SK-N-SH (cell line): ENCODE measurements around the gene ZBTB16. TPM values are rescaled to one million over a fixed set of nuclear protein-coding genes. Genes with fewer than 3 reads are reported as not detected.

Source experiments
- CTCF ChIA-PET: fragments of 300-600, 350-600 bp; formaldehyde crosslinking; extraction: SDS; loops from one replicate; lab custom pipeline; 2021; lab: Yijun Ruan, JAX
- POLR2A ChIA-PET: fragments of 350-600 bp; sonication (Branson Sonifier 250); formaldehyde crosslinking; extraction: SDS; loops from one replicate; lab custom pipeline; 2020; ENCODE audit warnings: antibody characterized with exemption, inconsistent platforms; lab: Yijun Ruan, JAX
- DNase-seq: peaks from one replicate; pipeline ENCODE4 v3.0.0; 2012
- H2AFZ ChIP-seq: fragments of 200-600 bp; sonication (generic); 2 replicates; pipeline ENCODE4 v1.8.1; 2016; ENCODE audit warnings: antibody characterized with exemption, mild to moderate bottlenecking, low read depth
- H3F3A ChIP-seq: fragments of 200-600 bp; sonication (generic); replicated peaks from 2 replicates; pipeline ENCODE3; 2016; ENCODE audit warnings: antibody characterized with exemption, mild to moderate bottlenecking; ENCODE audit not compliant: insufficient read depth
- H3K27ac ChIP-seq, 2 experiments: fragments of 200-500 bp in 1 of 2; fragments of 200-600 bp in 1 of 2; sonication (Bioruptor generic) in 1 of 2; sonication (generic), shearing (Covaris generic) in 1 of 2; 2 replicates each; pipeline versions ENCODE4 v1.5.1 to v1.6.1; 2014 to 2016; ENCODE audit warnings: low read depth in 2 of 2, inconsistent platforms in 1 of 2, low read length in 1 of 2, mild to moderate bottlenecking in 1 of 2, mixed read lengths in 1 of 2
- H3K27me3 ChIP-seq: fragments of 200-600 bp; sonication (generic), shearing (Covaris generic); 2 replicates; pipeline ENCODE4 v1.6.1; 2016; ENCODE audit warnings: mixed run types; ENCODE audit not compliant: insufficient read depth
- H3K36me3 ChIP-seq, 2 experiments: fragments of 200-500 bp in 1 of 2; fragments of 200-600 bp in 1 of 2; sonication (Bioruptor generic) in 1 of 2; sonication (generic) in 1 of 2; replicated peaks in 1 of 2; 2 replicates each; pipeline versions ENCODE3 to v1.5.1; 2014 to 2016; ENCODE audit warnings: low read length in 1 of 2, mild to moderate bottlenecking in 1 of 2; ENCODE audit not compliant: insufficient read depth in 2 of 2, control insufficient read depth in 1 of 2
- H3K4me1 ChIP-seq, 2 experiments: fragments of 200-500 bp in 1 of 2; fragments of 200-600 bp in 1 of 2; sonication (Bioruptor generic) in 1 of 2; sonication (generic), shearing (Covaris generic) in 1 of 2; 2 replicates each; pipeline versions ENCODE4 v1.5.1 to v1.6.1; 2014 to 2016; ENCODE audit warnings: low read depth in 1 of 2, low read length in 1 of 2, mixed run types in 1 of 2; ENCODE audit not compliant: insufficient read depth in 2 of 2, control insufficient read depth in 1 of 2
- H3K4me2 ChIP-seq: fragments of 200-600 bp; sonication (generic), shearing (Covaris generic); 2 replicates; pipeline ENCODE4 v1.6.1; 2017; ENCODE audit warnings: mixed run types
- H3K4me3 ChIP-seq, 2 experiments: fragments of 200-500 bp in 1 of 2; fragments of 200-600 bp in 1 of 2; sonication (Bioruptor generic) in 1 of 2; sonication (generic), shearing (Covaris generic) in 1 of 2; 2 replicates each; pipeline versions ENCODE4 v1.5.1 to v1.8.1; 2014 to 2016; ENCODE audit warnings: low read depth in 2 of 2, inconsistent platforms in 1 of 2, low read length in 1 of 2, mild to moderate bottlenecking in 1 of 2, mixed read lengths in 1 of 2, moderate library complexity in 1 of 2
- H3K79me2 ChIP-seq: fragments of 200-600 bp; sonication (generic); 2 replicates; pipeline ENCODE4 v1.8.1; 2017; ENCODE audit warnings: mild to moderate bottlenecking; ENCODE audit not compliant: insufficient read depth
- H3K9ac ChIP-seq: fragments of 200-600 bp; sonication (generic); 2 replicates; pipeline ENCODE4 v1.6.1; 2017; ENCODE audit warnings: mixed run types
- H3K9me2 ChIP-seq: fragments of 200-600 bp; sonication (generic); 2 replicates; pipeline ENCODE4 v1.6.1; 2017; ENCODE audit warnings: mixed run types
- H3K9me3 ChIP-seq: fragments of 200-600 bp; sonication (generic); 2 replicates; pipeline ENCODE4 v1.6.1; 2017; ENCODE audit warnings: mixed run types, mild to moderate bottlenecking, moderate library complexity
- H4K20me1 ChIP-seq: fragments of 200-600 bp; sonication (generic); 2 replicates; pipeline ENCODE4 v1.6.1; 2017; ENCODE audit warnings: mild to moderate bottlenecking, mixed run types; ENCODE audit not compliant: insufficient read depth
- CHD2 ChIP-seq: fragments of 150-350 bp; IDR thresholded peaks from 2 replicates; pipeline ENCODE4 v1.6.1; 2018; ENCODE audit warnings: low read length; ENCODE audit not compliant: partially characterized antibody
- EP300 ChIP-seq, 2 experiments: IDR thresholded peaks; 2 replicates each; pipeline versions ENCODE4 v1.4.0 to v1.6.1; 2012; ENCODE audit warnings: borderline replicate concordance in 1 of 2, low read depth in 1 of 2, low read length in 1 of 2
- EZH2phosphoT487 ChIP-seq: fragments of 200-600 bp; sonication (generic); IDR thresholded peaks from 2 replicates; pipeline ENCODE4 v1.6.1; 2017; ENCODE audit warnings: low read depth, mixed run types, mild to moderate bottlenecking, antibody characterized with exemption, moderate library complexity, borderline replicate concordance
- FOSL2 ChIP-seq: IDR thresholded peaks from 2 replicates; pipeline ENCODE4 v1.4.0; 2012; ENCODE audit warnings: low read depth, mild to moderate bottlenecking, moderate library complexity, borderline replicate concordance
- FOXM1 ChIP-seq: IDR thresholded peaks from 2 replicates; pipeline ENCODE4 v1.4.0; 2012; ENCODE audit warnings: low read depth, mild to moderate bottlenecking
- IRF3 ChIP-seq: fragments of 150-350 bp; IDR thresholded peaks from 2 replicates; pipeline ENCODE4 v1.6.1; 2016; ENCODE audit warnings: mild to moderate bottlenecking, low read depth, low read length
- MAX ChIP-seq: IDR thresholded peaks from 2 replicates; pipeline ENCODE4 v1.4.0; 2012; ENCODE audit warnings: low read depth
- MEF2A ChIP-seq: IDR thresholded peaks from 2 replicates; pipeline ENCODE4 v1.4.0; 2012; ENCODE audit warnings: low read depth, borderline replicate concordance
- RAD21 ChIP-seq: IDR thresholded peaks from 2 replicates; pipeline ENCODE4 v1.6.1; 2012; ENCODE audit warnings: mild to moderate bottlenecking, low read length
- RXRA ChIP-seq: IDR thresholded peaks from 2 replicates; pipeline ENCODE4 v1.4.0; 2012; ENCODE audit warnings: low read depth, mild to moderate bottlenecking, borderline replicate concordance
- TAF1 ChIP-seq: IDR thresholded peaks from 2 replicates; pipeline ENCODE4 v1.6.1; 2012; ENCODE audit warnings: low read depth, mild to moderate bottlenecking, low read length, moderate library complexity, borderline replicate concordance
- TCF12 ChIP-seq: IDR thresholded peaks from 2 replicates; pipeline ENCODE4 v1.4.0; 2012
- TEAD4 ChIP-seq: IDR thresholded peaks from 2 replicates; pipeline ENCODE4 v1.4.0; 2012; ENCODE audit warnings: mild to moderate bottlenecking, borderline replicate concordance; ENCODE audit not compliant: insufficient read depth
- ZBTB33 ChIP-seq: IDR thresholded peaks from 2 replicates; pipeline ENCODE4 v1.4.0; 2012; ENCODE audit warnings: low read depth, borderline replicate concordance
- WGBS: methylation state at CpG from one replicate; pipeline ENCODE4 v1.1.6; 2017; ENCODE audit warnings: low lambda C conversion rate; 5-methylcytosine and 5-hydroxymethylcytosine counted together
- polyA plus RNA-seq, 3 experiments: library from polyadenylated mRNA; depleted of rRNA; stranded (reverse); fragments of >200 nt; gene quantifications; 2 replicates each; pipeline ENCODE4 v1.2.3, GENCODE V29; 2012
- TF ChIP-seq, protein P1 (sequence below): fragments of 150-350 bp; IDR thresholded peaks from 2 replicates; pipeline ENCODE4 v1.6.1; 2017; ENCODE audit warnings: antibody characterized with exemption, low read length, low read depth, borderline replicate concordance
- TF ChIP-seq, protein P2 (sequence below): IDR thresholded peaks from 2 replicates; pipeline ENCODE4; 2012

Gene ZBTB16
- polyA plus RNA-seq, 1 of the 3 experiments (the other 2 are of a cell fraction) = not detected

- WGBS = 64% methylated on average over 14 of the region's 15 CpGs
Measured at GRCh38 chr11:114242032-114242431, 182.5 kb downstream of the ZBTB16 start.

DNA sequence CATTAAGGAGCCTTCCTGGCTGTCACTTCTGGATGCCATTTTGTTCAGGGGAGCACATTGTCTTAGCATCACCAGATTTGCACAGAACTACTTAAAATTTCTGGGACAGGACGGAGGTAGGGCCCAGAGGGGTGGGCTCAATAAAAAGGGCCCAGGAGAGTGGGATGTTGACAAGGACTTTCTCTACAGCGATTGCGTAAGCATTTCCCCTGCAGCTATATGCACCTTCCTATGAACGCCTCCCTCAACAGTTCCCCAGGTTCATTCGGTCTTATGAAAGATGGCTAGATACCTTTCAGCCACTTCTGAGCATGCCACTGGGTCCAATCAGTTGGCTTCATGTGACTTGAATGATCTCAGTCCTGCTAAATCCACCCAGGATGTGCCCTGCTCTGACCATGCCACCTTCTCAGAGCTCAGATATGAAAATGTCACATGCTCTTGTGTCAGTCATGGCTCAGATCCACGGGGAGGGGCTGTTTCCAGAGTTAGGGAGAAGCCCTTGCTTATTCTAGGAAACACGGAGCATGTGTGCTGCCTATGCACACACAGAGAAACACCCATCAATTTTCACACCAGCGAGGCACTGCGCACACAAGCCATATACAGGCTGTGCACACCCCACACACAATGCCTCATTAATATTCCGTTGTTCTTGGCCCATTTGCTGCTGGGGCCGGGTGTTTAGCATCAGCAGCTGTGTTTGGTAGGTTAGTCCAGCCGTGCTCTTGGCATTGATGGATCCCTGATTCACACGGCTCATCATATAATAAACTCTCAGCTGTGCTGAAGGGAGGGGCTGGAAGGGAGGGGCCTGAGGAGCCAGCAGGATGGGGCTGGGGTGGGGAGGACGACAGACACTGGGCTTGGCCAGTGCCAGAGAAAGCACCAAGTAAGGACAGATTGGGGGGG, 184.2 kb downstream of the ZBTB16 start:
- CTCF ChIA-PET = interaction anchor here (0.8 to 2.5 kb wide), 5 partner anchors 10 to 207 kb away, joined by 3 to 26 read pairs (median 3); no protein-coding TSS in a partner anchor

More at GRCh38 chr11:114242032-114242431, 182.5 kb downstream of the ZBTB16 start:
- H3K4me1 ChIP-seq = peaks cover 0 to 12% of the 10 kb centered on the region in 2 experiments; a peak in 1 of 4 replicates
- no peaks in the 10 kb centered on the region for H3K9me2 ChIP-seq
- H3F3A ChIP-seq = no peaks in the 10 kb centered on the region
- no peak for TF ChIP-seq ZBTB33
- TF ChIP-seq FOSL2 = no peak
- TF ChIP-seq, protein P1, sequence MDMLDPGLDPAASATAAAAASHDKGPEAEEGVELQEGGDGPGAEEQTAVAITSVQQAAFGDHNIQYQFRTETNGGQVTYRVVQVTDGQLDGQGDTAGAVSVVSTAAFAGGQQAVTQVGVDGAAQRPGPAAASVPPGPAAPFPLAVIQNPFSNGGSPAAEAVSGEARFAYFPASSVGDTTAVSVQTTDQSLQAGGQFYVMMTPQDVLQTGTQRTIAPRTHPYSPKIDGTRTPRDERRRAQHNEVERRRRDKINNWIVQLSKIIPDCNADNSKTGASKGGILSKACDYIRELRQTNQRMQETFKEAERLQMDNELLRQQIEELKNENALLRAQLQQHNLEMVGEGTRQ = no peak
- no peak for TF ChIP-seq RXRA
- TF ChIP-seq CHD2 = no peak
- TF ChIP-seq TCF12 = no peak
- no peak for DNase-seq
- ChIA-PET POLR2A (no interaction called here), CTCF (interaction anchor here (1.1 to 3.4 kb wide), 3 partner anchors 19 to 346 kb away, joined by 4 to 23 read pairs (median 5); no protein-coding TSS in a partner anchor)
- H3K9ac ChIP-seq = no peak overlapping the region
- no peak overlapping the region for H3K27ac ChIP-seq
- H3K27me3 ChIP-seq = peaks cover 29% of the 10 kb centered on the region; the same call in 1 of the 2 replicates
- no peaks in the 10 kb centered on the region for H3K36me3 ChIP-seq
- no peak overlapping the region for H2AFZ ChIP-seq
- no peaks in the 10 kb centered on the region for H3K9me3 ChIP-seq
- H4K20me1 ChIP-seq = no peaks in the 10 kb centered on the region
- H3K4me2 ChIP-seq = no peak overlapping the region
- H3K4me3 ChIP-seq = no peak overlapping the region
- no peaks in the 10 kb centered on the region for H3K79me2 ChIP-seq

More for the DNA sequence above, 184.2 kb downstream of the ZBTB16 start:
- Histone ChIP-seq H3K9me3 (no peaks in the 10 kb centered on the region), H3K9me2 (no peaks in the 10 kb centered on the region), H3K27me3 (peaks cover 20% of the 10 kb centered on the region; the same call in 1 of the 2 replicates), H3K4me3 (no peak overlapping the region), H3K4me2 (no peak overlapping the region), H3K27ac (no peak overlapping the region), H4K20me1 (no peaks in the 10 kb centered on the region), H3K36me3 (no peaks in the 10 kb centered on the region), H3F3A (no peaks in the 10 kb centered on the region), H2AFZ (no peak overlapping the region), H3K4me1 (no peaks in the 10 kb centered on the region; a peak in 1 of 4 replicates), H3K9ac (no peak overlapping the region), H3K79me2 (no peaks in the 10 kb centered on the region)
- WGBS = 45% methylated on average over 14 of the region's 14 CpGs
- POLR2A ChIA-PET = no interaction called here
- DNase-seq = no peak
- TF ChIP-seq TAF1 (no peak), FOXM1 (no peak), TEAD4 (no peak), IRF3 (no peak), TCF12 (no peak), MEF2A (no peak), EP300 (IDR thresholded peaks at IDR 0.05; ENCODE audit: borderline replicate concordance in 1 of 2, low read depth in 1 of 2, low read length in 1 of 2) (no peak), MAX (no peak), RAD21 (no peak), FOSL2 (no peak), EZH2phosphoT487 (no peak), CHD2 (no peak)
- TF ChIP-seq, protein P2, sequence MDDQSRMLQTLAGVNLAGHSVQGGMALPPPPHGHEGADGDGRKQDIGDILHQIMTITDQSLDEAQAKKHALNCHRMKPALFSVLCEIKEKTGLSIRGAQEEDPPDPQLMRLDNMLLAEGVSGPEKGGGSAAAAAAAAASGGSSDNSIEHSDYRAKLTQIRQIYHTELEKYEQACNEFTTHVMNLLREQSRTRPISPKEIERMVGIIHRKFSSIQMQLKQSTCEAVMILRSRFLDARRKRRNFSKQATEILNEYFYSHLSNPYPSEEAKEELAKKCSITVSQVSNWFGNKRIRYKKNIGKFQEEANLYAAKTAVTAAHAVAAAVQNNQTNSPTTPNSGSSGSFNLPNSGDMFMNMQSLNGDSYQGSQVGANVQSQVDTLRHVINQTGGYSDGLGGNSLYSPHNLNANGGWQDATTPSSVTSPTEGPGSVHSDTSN = no peak
